Activated CD4-positive, alpha-beta memory T cell treated with anti-CD3 and anti-CD28 coated beads for 36 hours (primary cell): Measurements from ENCODE around the gene GGT7. TPM values are rescaled to one million over a fixed set of nuclear protein-coding genes. Genes with fewer than 3 reads are reported as not detected.

Source experiments
- CTCF ChIA-PET: fragments of 350-600 bp; sonication (Branson Sonifier 250); formaldehyde crosslinking; loops from one replicate; lab custom pipeline; 2021; ENCODE audit warnings: antibody characterized with exemption, inconsistent platforms; lab: Charles Lee
- POLR2A ChIA-PET: fragments of 350-600 bp; sonication (Branson Sonifier 250); formaldehyde crosslinking; loops from one replicate; lab custom pipeline; 2021; ENCODE audit warnings: antibody characterized with exemption; lab: Charles Lee
- DNase-seq: peaks from one replicate; pipeline ENCODE4 v3.0.0-alpha.2; 2020
- H3K27ac Mint-ChIP-seq: one replicate; pipeline ENCODE4 v1.8.0; 2021; ENCODE audit warnings: mixed read lengths
- H3K27me3 Mint-ChIP-seq: one replicate; pipeline ENCODE4 v1.8.0; 2021; ENCODE audit warnings: mixed read lengths
- H3K36me3 Mint-ChIP-seq: one replicate; pipeline ENCODE4 v1.8.0; 2021; ENCODE audit warnings: mixed read lengths
- H3K4me1 Mint-ChIP-seq: one replicate; pipeline ENCODE4 v1.8.0; 2021; ENCODE audit warnings: low read depth, mixed read lengths
- H3K4me3 Mint-ChIP-seq: one replicate; pipeline ENCODE4 v1.8.0; 2021; ENCODE audit warnings: mild to moderate bottlenecking, mixed read lengths
- H3K9me3 Mint-ChIP-seq: one replicate; pipeline ENCODE4 v1.8.0; 2021; ENCODE audit warnings: mixed read lengths
- intact Hi-C: fragments of 100-400 bp; cut with micrococcal nuclease; formaldehyde crosslinking; loops from one replicate; pipeline ENCODE4 v1.15.1; 2023
- total RNA-seq, 2 experiments: library from RNA; stranded (reverse); gene quantifications; one replicate each; pipeline ENCODE4 v1.2.3, GENCODE V29; 2021

The GGT7 gene
- total RNA-seq, 2 experiments from 2014 or later: 12.3 to 14.2 TPM

DNA sequence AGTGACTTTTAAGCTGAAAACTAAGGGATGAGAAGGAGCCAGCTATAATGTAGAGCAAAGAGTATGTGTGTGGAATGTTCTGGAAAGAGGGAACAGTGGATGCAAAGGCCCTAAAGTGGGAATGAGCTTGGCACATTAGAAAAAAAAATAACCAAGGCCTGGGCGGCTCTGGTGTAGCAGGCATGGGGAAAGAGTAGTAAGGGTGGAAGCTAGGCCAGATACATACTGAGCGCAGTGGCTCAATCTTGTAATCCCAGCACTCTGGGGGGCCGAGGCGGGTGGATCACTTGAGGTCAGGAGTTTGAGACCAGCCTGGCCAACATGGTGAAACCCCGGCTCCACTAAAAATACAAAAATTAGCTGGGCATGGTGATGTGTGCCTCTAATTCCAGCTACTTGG lies 8.4 kb downstream of the GGT7 start:
- peaks cover 4% of the 10 kb centered on the region for H3K36me3 Mint-ChIP-seq
- intact Hi-C loops: no loop called here
- H3K4me1 Mint-ChIP-seq: peaks cover 2% of the 10 kb centered on the region
- POLR2A ChIA-PET: no interaction called here
- H3K27me3 Mint-ChIP-seq: no peaks in the 10 kb centered on the region
- no peak overlapping the region for H3K4me3 Mint-ChIP-seq
- H3K9me3 Mint-ChIP-seq: no peaks in the 10 kb centered on the region
- DNase-seq: no peak
- CTCF ChIA-PET: interaction anchor here (0.9 to 1.6 kb wide), 2 partner anchors 9 to 11 kb away, joined by 4 to 10 read pairs; partner anchors contain the start of genes ACSS2 and GGT7
- no peak overlapping the region for H3K27ac Mint-ChIP-seq

DNA sequence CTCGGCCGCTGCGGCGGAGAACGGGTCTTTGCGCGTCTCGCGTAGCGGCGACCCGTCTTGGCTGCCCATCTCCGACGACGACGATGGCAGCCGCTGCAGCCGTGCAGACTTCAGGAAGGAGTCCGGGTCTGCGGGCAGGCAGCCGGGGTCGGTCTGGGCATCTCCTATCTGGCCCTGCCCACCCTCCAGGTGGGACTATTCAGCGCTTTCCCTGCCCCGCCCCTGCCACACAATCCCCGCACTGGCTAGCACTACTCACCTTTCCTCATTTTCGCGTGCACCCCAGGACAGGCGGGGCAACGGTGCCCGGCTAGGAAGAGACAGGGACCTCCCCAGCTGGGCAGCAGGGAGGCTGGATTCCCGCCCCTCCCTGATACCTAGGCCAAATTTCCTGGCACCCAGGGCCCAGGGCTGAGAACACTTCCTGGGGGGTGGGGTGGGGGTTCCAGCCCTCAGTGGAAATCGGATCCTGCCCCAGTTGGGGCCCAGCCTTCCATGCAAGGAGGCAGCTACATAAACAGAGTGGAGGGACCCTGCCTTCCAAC lies 9.2 kb downstream of the GGT7 start:
- Mint-ChIP-seq H3K4me1 (peaks cover 2% of the 10 kb centered on the region), H3K36me3 (peaks cover 4% of the 10 kb centered on the region), H3K4me3 (no peak overlapping the region), H3K27me3 (no peaks in the 10 kb centered on the region), H3K9me3 (no peaks in the 10 kb centered on the region), H3K27ac (no peak overlapping the region)
- intact Hi-C loops: no loop called here
- DNase-seq: no peak
- ChIA-PET POLR2A (no interaction called here), CTCF (interaction anchor here (0.9 to 1.6 kb wide), 2 partner anchors 9 to 12 kb away, joined by 4 to 10 read pairs; partner anchors contain the start of genes ACSS2 and GGT7)

DNA sequence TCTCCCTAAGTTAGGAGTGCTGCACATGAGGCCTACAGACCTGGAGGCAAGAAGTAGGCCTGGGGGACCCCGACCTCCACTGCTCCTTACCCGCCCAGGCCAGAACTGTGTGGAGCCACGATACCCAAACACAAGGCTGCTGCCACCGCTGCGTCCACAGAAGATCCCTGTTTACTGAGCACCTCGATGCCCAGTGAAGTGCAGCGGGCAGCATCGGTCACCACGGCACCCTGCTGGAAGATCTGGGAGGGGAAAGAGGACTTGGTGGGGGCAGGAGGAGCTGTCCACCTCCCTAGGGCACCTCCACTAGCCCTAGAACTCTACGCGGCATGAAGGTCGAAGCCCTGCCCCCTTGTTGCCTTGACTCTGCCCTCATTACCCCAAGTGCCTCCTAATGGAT lies 9.9 kb downstream of the GGT7 start:
- Mint-ChIP-seq H3K9me3 (no peaks in the 10 kb centered on the region), H3K4me1 (peaks cover 2% of the 10 kb centered on the region), H3K36me3 (peaks cover 4% of the 10 kb centered on the region), H3K27ac (no peak overlapping the region), H3K4me3 (no peak overlapping the region), H3K27me3 (no peaks in the 10 kb centered on the region)
- POLR2A ChIA-PET: no interaction called here
- intact Hi-C loops: no loop called here
- CTCF ChIA-PET: no interaction called here
- no peak for DNase-seq

DNA sequence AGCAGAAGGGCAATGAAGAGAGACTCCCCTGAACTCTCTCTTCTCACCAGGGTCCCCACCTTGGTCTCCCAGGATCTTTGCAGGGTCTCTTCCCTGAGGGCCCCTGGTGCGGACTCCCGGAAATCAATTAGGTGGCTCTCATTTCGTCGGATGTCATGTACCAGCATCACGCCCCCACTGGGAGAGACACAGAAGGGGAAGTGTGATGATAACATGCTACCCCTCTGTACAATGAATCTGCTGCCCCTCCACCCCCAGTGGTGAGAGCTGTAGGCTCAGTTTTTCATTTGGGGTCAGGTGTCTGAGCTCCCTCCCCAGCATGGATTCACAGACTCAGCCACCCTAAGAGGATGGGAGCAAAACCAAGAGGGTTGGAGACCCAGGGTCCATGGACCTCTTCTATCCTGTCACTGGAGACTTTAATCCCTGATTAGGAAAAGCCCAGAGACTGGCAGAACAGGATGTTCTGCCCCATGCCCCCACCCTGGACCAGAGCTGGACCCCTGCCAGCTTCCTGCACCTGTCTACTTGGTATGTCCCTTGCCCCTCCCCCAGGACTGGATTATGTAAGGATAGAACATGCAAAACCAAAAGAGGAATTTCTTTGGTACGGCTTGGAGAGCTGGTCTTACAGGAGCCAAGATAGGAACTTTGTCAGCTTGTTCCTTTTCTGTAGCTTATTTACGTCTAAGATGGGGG lies 11.1 kb downstream of the GGT7 start:
- no peak overlapping the region for H3K4me3 Mint-ChIP-seq
- POLR2A ChIA-PET: no interaction called here
- intact Hi-C loops: no loop called here
- H3K4me1 Mint-ChIP-seq: no peaks in the 10 kb centered on the region
- no peak overlapping the region for H3K27ac Mint-ChIP-seq
- CTCF ChIA-PET: no interaction called here
- peaks cover 7% of the 10 kb centered on the region for H3K36me3 Mint-ChIP-seq
- no peaks in the 10 kb centered on the region for H3K9me3 Mint-ChIP-seq
- DNase-seq: no peak
- no peaks in the 10 kb centered on the region for H3K27me3 Mint-ChIP-seq

DNA sequence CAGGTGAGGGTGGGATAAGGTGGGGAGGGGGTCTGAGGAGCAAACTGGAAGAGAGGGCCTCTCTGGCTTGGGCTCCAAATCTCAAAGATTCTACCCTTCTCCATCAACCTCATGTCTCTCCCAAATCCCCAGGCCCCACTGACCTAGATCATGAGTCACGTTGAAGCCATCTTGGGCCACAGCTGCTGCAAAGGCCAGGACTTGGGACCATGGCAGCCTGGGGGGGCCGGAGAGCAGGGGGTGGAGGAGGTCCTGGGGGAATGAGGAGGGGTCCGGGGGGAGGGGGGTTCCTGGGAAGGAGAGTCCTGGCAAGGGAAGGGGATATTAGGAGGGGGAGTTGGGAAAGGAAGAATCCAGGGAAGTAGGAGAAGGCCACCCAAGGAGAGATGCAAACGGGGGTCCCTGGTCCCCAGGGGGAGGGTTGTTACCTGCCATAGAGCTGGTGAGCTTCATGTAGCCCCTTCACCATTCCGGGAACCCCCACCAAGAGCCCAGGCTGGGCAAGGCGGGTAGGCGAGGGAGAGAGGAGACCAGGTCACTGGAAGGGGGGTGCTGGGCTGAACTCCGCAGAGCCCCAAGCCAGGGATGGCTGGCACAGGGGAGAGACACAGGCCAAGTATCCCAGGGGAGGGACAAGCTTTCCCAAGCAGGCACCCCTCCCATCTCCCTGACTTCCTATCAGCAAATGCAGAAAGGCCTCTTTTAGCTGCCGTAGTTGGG lies 12.7 kb downstream of the GGT7 start:
- POLR2A ChIA-PET: no interaction called here
- CTCF ChIA-PET: interaction anchor here (0.9 kb wide), 1 partner anchor 469 kb away, joined by 3 read pairs; no protein-coding TSS in a partner anchor
- no peak for DNase-seq
- H3K4me3 Mint-ChIP-seq: no peak overlapping the region
- intact Hi-C loops: no loop called here
- no peaks in the 10 kb centered on the region for H3K9me3 Mint-ChIP-seq
- H3K27me3 Mint-ChIP-seq: no peaks in the 10 kb centered on the region
- H3K27ac Mint-ChIP-seq: no peak overlapping the region
- H3K36me3 Mint-ChIP-seq: peaks cover 7% of the 10 kb centered on the region
- no peaks in the 10 kb centered on the region for H3K4me1 Mint-ChIP-seq

DNA sequence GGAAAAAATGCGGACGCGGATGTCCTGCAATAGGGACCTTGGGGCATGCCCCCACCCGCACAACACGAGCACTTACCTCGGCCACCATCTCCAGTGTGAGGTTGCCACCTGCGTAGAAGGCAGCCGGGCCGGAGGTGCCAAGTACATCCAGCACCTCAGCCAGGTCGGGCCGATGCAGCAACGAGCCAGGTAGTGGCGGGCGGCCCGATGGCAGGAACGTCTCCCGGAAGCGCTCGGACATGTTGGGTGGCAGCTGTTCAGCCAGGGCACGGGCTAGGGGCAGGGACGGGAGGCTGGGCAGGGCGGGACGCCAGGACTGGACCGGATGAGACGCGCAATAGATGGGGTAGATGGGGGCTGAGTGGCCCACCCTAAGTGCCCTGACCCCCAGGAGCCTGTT lies 13.3 kb downstream of the GGT7 start:
- intact Hi-C loops: no loop called here
- Mint-ChIP-seq H3K4me3 (no peak overlapping the region), H3K36me3 (peaks cover 7% of the 10 kb centered on the region), H3K9me3 (no peaks in the 10 kb centered on the region), H3K27ac (no peak overlapping the region), H3K4me1 (no peaks in the 10 kb centered on the region), H3K27me3 (no peaks in the 10 kb centered on the region)
- CTCF ChIA-PET: interaction anchor here (0.9 kb wide), 1 partner anchor 470 kb away, joined by 3 read pairs; no protein-coding TSS in a partner anchor
- no peak for DNase-seq
- POLR2A ChIA-PET: no interaction called here

DNA sequence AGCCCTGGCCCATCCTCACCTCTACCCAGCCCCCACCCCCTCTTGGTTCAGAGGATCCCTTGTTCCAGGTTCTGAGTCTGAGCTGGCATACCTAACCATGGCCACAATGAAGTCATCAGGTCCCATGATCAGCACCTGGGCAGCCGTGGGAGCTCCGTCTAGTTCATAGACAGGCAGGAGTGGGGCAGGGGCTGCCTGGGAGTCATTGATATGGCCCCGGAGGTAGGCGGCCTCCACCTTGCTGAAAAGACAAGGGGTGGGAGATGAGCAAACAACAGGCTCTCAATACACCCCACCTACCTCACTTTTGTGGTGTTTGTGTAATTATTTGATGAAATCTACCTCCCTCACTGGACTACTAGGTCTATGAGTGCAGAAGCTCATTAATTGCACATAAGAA lies 20.4 kb downstream of the GGT7 start:
- Mint-ChIP-seq H3K4me3 (no peak overlapping the region), H3K4me1 (no peaks in the 10 kb centered on the region), H3K36me3 (peaks cover 8% of the 10 kb centered on the region), H3K27me3 (no peaks in the 10 kb centered on the region), H3K27ac (no peak overlapping the region), H3K9me3 (no peaks in the 10 kb centered on the region)
- ChIA-PET POLR2A (no interaction called here), CTCF (no interaction called here)
- intact Hi-C loops: no loop called here
- DNase-seq: no peak

DNA sequence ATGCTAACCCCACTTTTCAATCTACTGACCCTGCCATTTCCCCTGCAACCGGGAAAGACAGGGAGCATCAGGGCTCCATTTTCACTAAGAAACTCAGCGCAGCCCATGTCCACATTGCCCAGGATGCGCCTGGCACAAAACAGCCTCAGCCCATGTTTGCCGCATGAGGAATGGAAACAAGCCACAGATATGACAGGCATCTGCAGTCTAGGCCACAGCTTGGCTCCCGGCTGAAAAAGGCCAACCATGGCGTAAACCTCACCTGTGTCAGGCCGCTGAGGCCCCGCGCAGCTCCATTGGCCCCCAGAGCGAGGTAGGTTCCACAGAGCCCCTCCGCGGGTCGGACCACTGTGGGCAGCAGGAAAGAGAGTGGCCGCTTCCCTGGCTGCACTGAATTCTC lies 21.7 kb downstream of the GGT7 start:
- POLR2A ChIA-PET: no interaction called here
- Mint-ChIP-seq H3K36me3 (peaks cover 5% of the 10 kb centered on the region), H3K4me3 (no peak overlapping the region), H3K27me3 (no peaks in the 10 kb centered on the region), H3K9me3 (no peaks in the 10 kb centered on the region), H3K27ac (no peak overlapping the region), H3K4me1 (no peaks in the 10 kb centered on the region)
- CTCF ChIA-PET: interaction anchor here (0.5 to 1.2 kb wide), 2 partner anchors 101 to 235 kb away, joined by 3 read pairs; no protein-coding TSS in a partner anchor
- intact Hi-C loops: no loop called here
- no peak for DNase-seq

DNA sequence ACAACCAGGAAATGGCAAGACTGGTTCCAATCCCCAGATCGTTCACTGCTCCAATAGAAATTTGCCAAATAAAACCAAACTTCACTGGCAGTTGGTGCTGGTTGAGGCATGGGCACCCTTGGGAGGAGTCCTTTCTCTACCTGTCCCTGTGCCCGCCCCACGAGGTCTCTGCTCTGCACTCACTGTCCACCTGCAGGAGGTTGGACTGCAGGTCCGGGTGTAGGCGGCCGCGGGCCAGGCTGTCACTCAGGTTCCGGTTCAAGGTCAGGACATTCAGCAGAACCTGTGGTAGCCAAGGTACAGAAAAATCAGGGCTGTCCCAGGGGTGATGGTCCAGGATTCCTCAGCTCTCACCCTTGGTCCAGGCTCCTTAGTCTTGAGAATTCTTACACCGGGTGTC lies 22.9 kb downstream of the GGT7 start:
- CTCF ChIA-PET: interaction anchor here (1.2 kb wide), 1 partner anchor 102 kb away, joined by 3 read pairs; no protein-coding TSS in a partner anchor

DNA sequence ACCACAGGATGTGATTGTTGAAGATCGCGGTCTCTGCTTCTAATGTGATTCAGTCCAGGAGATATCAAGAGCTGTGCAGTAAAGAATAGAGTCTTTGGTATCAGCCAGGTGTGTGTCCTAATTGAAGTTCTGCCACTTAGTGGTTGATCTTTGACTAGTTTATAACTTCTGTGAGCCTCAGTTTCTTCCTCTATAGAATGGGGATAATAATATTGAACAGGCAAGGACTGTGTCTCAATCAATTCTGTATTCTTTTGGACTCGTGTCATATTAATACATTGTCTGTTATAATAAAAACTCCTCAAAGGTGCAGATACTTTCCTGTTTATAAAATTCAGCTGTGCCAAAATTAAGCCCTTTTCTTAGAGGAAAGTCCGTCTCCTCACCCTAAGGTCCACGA lies 24.1 kb downstream of the GGT7 start:
- CTCF ChIA-PET: no interaction called here
- H3K4me1 Mint-ChIP-seq: no peaks in the 10 kb centered on the region

More for the DNA sequence above, 22.9 kb downstream of the GGT7 start:
- H3K9me3 Mint-ChIP-seq: no peaks in the 10 kb centered on the region
- H3K27me3 Mint-ChIP-seq: no peaks in the 10 kb centered on the region
- intact Hi-C loops: no loop called here
- no peak for DNase-seq
- no peaks in the 10 kb centered on the region for H3K4me1 Mint-ChIP-seq
- POLR2A ChIA-PET: no interaction called here
- H3K4me3 Mint-ChIP-seq: no peak overlapping the region
- peaks cover 5% of the 10 kb centered on the region for H3K36me3 Mint-ChIP-seq
- H3K27ac Mint-ChIP-seq: no peak overlapping the region

DNA sequence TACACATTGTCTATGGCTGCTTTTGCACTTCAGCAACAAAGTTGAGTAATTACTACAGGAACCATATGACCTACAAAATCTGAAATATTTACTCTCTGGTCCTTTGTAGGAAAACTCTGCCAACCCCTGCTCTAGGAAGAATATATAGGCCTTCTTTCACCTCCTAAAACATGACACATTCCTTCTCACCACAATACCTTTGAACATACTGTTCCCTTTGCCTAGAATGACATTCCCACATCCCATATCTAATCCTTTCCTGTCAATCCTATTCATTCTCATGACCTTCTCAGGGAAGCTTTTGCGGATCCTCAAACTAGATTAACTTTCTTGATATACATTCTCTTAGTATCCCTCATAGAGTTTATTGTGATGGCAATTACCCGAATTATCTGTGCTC lies 29.2 kb downstream of the GGT7 start:
- POLR2A ChIA-PET: no interaction called here
- CTCF ChIA-PET: no interaction called here
- no peak overlapping the region for H3K27ac Mint-ChIP-seq
- no peaks in the 10 kb centered on the region for H3K9me3 Mint-ChIP-seq
- no peaks in the 10 kb centered on the region for H3K27me3 Mint-ChIP-seq
- H3K4me1 Mint-ChIP-seq: no peaks in the 10 kb centered on the region
- intact Hi-C loops: no loop called here
- DNase-seq: no peak
- no peaks in the 10 kb centered on the region for H3K36me3 Mint-ChIP-seq
- no peak overlapping the region for H3K4me3 Mint-ChIP-seq

More for the DNA sequence above, 24.1 kb downstream of the GGT7 start:
- no peak for DNase-seq
- Mint-ChIP-seq H3K4me3 (no peak overlapping the region), H3K9me3 (no peaks in the 10 kb centered on the region), H3K36me3 (peaks cover 5% of the 10 kb centered on the region), H3K27ac (no peak overlapping the region), H3K27me3 (no peaks in the 10 kb centered on the region)
- POLR2A ChIA-PET: no interaction called here
- intact Hi-C loops: no loop called here

DNA sequence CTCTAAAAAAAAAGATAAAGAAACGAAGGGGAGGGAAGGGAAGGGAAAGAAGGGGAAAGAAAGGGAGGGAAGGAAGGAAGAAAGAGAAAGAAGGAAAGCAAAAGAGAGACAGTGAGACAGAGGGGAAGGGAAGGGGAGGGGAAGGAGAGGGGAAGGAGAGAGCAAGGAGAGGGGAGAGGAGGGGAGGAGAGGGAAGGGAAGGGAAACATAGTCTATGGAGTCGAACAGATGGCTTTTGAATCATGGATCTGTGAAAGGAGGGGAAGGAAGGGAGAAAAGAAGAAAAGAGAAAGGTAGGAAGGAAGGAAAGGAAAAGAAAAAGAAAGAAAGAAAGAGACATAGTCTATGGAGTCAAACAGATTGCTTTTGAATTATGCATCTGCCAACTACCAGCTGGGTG lies 30.5 kb downstream of the GGT7 start:
- DNase-seq: no peak
- POLR2A ChIA-PET: no interaction called here
- Mint-ChIP-seq H3K27ac (no peak overlapping the region), H3K27me3 (no peaks in the 10 kb centered on the region), H3K4me3 (no peak overlapping the region), H3K4me1 (no peaks in the 10 kb centered on the region), H3K9me3 (no peaks in the 10 kb centered on the region), H3K36me3 (no peaks in the 10 kb centered on the region)
- intact Hi-C loops: no loop called here
- CTCF ChIA-PET: no interaction called here
